ENCODE measurements around the gene GGA2.

Gene GGA2

DNA sequence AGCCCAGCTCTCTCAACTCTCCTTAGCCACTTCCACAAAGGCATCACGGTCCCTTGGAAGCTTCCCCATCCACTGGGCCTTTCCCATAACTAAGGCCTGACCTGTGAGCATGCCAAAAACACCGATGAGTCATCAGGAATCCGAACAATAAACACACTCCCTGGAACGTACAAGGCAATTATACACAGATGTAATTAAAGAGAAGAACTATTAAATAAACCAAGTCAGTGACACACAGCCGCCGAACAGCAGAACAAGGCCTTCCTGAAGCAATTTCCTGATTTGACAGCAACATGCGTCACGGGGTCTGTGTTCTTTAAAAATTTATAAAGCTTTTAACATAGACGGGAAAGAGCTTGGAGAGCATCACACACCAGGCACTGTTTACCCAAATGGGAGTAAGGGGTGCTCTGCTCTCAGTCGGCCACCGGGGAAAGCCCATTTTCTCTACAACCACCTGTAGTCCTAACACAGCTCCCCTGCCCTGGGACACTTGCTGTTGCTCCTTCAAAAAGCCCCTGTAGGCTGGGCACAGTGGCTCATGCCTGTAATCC, 86.7 kb downstream of the GGA2 start:
- in situ Hi-C loops (cut with MboI; ENCODE audit: low sequenced_read_pairs): loop anchor here (10.0 kb wide), 1 partner anchor 59 kb away; no protein-coding TSS in a partner anchor

DNA sequence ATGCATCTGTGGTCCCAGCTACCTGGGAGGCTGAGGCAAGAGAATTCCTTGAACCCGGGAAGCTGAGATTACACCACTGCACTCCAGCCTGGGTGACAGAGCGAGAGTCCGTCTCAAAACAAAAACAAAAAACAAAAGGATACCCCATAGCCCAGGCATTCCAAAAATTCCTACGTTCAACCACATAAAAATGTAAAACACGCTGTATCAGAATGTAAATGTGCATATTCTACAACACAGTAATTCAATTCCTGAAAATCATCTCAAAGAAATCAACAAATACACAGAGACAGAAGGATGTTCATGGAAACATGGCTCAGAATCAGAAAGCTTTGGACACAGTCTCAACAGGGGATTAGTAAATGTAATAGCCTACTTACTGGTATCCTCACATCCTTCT, 90.3 kb downstream of the GGA2 start:
- in situ Hi-C loops (cut with MboI; ENCODE audit: low sequenced_read_pairs): loop anchor here (10.0 kb wide), 1 partner anchor 55 kb away; no protein-coding TSS in a partner anchor

DNA sequence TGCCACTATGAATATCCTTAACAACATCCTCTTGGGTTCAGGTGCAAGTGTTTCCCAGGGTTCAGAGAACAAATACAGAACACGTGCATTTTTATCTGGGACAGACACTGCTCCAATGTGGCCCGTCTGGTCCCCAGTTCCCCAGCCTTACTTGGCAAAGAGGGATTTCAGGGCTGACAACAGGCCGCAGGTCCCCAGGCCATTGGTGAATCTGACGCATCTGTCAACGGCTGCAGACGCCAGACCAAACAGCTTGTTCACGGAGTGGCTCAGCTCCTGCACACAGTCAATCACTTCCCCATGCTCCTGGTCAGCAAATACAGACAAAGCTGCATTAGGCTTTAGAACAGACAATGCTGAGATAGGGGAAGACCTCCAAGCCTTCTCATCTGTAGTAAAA, 93.5 kb downstream of the GGA2 start:
- in situ Hi-C loops (cut with MboI; ENCODE audit: low sequenced_read_pairs): no loop called here

DNA sequence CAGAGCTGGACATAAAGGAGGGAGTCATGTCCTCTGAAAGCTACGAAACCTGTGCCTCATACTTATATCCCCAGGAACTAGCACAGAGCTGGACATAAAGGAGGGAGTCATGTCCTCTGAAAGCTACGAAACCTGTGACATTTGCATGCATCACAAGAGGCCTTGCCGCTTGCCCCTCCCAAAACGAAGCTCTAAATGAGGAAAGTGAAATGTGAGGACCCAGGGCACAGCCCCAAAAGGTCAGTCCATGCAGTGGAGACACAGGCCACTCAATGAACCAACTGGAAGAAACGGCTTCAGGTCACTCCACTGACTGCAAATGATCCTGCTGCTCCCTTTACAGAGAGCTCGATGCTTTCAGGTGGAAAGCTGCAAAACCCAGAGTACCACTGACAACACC, 95.6 kb downstream of the GGA2 start:
- in situ Hi-C loops (cut with MboI; ENCODE audit: low sequenced_read_pairs): no loop called here

Measured in HL-60/S4 treated with retinoic acid at 250 ng/mL for 4 days and 3 days (cell line).